Tibial nerve (tissue), 4 donors: ENCODE results near the gene FRMD4A.

Experiments used
- EP300 ChIP-seq, 2 donors: sonication (generic); formaldehyde crosslinking; IDR thresholded peaks; one replicate each; pipeline ENCODE4 v1.6.1; 2017; ENCODE audit warnings: antibody characterized with exemption in 2 of 2, mild to moderate bottlenecking in 1 of 2
- POLR2A ChIP-seq, 2 donors: fragments of 450-650 bp; IDR thresholded peaks; one replicate each; pipeline ENCODE4 v1.6.1; 2017; ENCODE audit warnings: antibody characterized with exemption in 2 of 2, mild to moderate bottlenecking in 2 of 2, moderate library complexity in 2 of 2
- TF ChIP-seq, protein P1 (sequence below), 5 experiments: fragments of 200-600 bp in 3 of 5; fragments of 450-650 bp in 2 of 5; sonication (generic) in 3 of 5; IDR thresholded peaks; one replicate each; pipeline ENCODE4 v1.5.1; 2016 to 2019; ENCODE audit warnings: antibody characterized with exemption in 5 of 5, mild to moderate bottlenecking in 3 of 5, moderate library complexity in 2 of 5

GRCh38 chr10:13883636-13884444 lies 446.9 kb downstream of the FRMD4A start:
- TF ChIP-seq POLR2A (IDR thresholded peaks at IDR 0.05), result no peak
- TF ChIP-seq, protein P1, sequence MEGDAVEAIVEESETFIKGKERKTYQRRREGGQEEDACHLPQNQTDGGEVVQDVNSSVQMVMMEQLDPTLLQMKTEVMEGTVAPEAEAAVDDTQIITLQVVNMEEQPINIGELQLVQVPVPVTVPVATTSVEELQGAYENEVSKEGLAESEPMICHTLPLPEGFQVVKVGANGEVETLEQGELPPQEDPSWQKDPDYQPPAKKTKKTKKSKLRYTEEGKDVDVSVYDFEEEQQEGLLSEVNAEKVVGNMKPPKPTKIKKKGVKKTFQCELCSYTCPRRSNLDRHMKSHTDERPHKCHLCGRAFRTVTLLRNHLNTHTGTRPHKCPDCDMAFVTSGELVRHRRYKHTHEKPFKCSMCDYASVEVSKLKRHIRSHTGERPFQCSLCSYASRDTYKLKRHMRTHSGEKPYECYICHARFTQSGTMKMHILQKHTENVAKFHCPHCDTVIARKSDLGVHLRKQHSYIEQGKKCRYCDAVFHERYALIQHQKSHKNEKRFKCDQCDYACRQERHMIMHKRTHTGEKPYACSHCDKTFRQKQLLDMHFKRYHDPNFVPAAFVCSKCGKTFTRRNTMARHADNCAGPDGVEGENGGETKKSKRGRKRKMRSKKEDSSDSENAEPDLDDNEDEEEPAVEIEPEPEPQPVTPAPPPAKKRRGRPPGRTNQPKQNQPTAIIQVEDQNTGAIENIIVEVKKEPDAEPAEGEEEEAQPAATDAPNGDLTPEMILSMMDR (IDR thresholded peaks at IDR 0.05), result no peak
- no peak for TF ChIP-seq EP300 (IDR thresholded peaks at IDR 0.05)
